22Rv1 (cell line): ENCODE results near the gene PLA2G2F.

Experiments used
- H3K27ac ChIP-seq: fragments of 450-650 bp; 2 replicates; pipeline ENCODE4 v1.5.1; 2017
- CTCF ChIP-seq: fragments of 450-650 bp; IDR thresholded peaks from 2 replicates; pipeline ENCODE4 v1.5.1; 2017; ENCODE audit warnings: mild to moderate bottlenecking
- ZFX ChIP-seq: fragments of 450-650 bp; IDR thresholded peaks from 2 replicates; pipeline ENCODE4 v1.6.1; 2017; ENCODE audit warnings: antibody characterized with exemption, borderline replicate concordance

PLA2G2F gene

GRCh38 chr1:20174937-20175666 lies 36.0 kb downstream of the PLA2G2F start:
- H3K27ac ChIP-seq, result no peak overlapping the region
- no peak for TF ChIP-seq ZFX

- TF ChIP-seq CTCF, result no peak
- no peak for TF ChIP-seq ZFX
- H3K27ac ChIP-seq, result no peak overlapping the region
These were observed 39.7 kb downstream of the PLA2G2F start for GRCh38 chr1:20178634-20179370.

GRCh38 chr1:20179371-20180128 lies 40.4 kb downstream of the PLA2G2F start:
- no peak overlapping the region for H3K27ac ChIP-seq
- TF ChIP-seq CTCF, result no peak
- TF ChIP-seq ZFX, result no peak

GRCh38 chr1:20180129-20180843 lies 41.2 kb downstream of the PLA2G2F start:
- H3K27ac ChIP-seq, result no peak overlapping the region
- TF ChIP-seq CTCF, result no peak
- no peak for TF ChIP-seq ZFX

- no peak overlapping the region for H3K27ac ChIP-seq
- TF ChIP-seq CTCF (no peak), ZFX (no peak)
These were observed 41.7 kb downstream of the PLA2G2F start for GRCh38 chr1:20180844-20181207.

GRCh38 chr1:20182415-20182814 lies 43.3 kb downstream of the PLA2G2F start:
- no peak for TF ChIP-seq ZFX
- TF ChIP-seq CTCF, result no peak
- H3K27ac ChIP-seq, result no peak overlapping the region

GRCh38 chr1:20183035-20183434 lies 43.9 kb downstream of the PLA2G2F start:
- TF ChIP-seq ZFX, result no peak
- no peak for TF ChIP-seq CTCF
- H3K27ac ChIP-seq, result no peak overlapping the region
